Glutamatergic neuron (in vitro differentiated cells): ENCODE measurements around the gene DYNC2LI1. TPM values are rescaled to one million over a fixed set of nuclear protein-coding genes. Genes with fewer than 3 reads are reported as not detected.

ENCODE experiments used
- DNase-seq: peaks from one replicate; pipeline ENCODE4 v3.0.0; 2022
- H3K27ac Mint-ChIP-seq: one replicate; pipeline ENCODE4 v1.8.0; 2020; ENCODE audit warnings: mild to moderate bottlenecking, mixed read lengths, inconsistent platforms; ENCODE audit not compliant: unreplicated experiment
- H3K27me3 Mint-ChIP-seq: one replicate; pipeline ENCODE4 v1.8.0; 2020; ENCODE audit warnings: mild to moderate bottlenecking, moderate library complexity, mixed read lengths, inconsistent platforms; ENCODE audit not compliant: unreplicated experiment
- H3K36me3 Mint-ChIP-seq: one replicate; pipeline ENCODE4 v1.8.0; 2020; ENCODE audit warnings: mild to moderate bottlenecking, mixed read lengths, inconsistent platforms; ENCODE audit not compliant: unreplicated experiment
- H3K4me1 Mint-ChIP-seq: one replicate; pipeline ENCODE4 v1.8.0; 2020; ENCODE audit warnings: mild to moderate bottlenecking, low read depth, mixed read lengths, inconsistent platforms; ENCODE audit not compliant: unreplicated experiment
- H3K4me3 Mint-ChIP-seq: one replicate; pipeline ENCODE4 v1.8.0; 2020; ENCODE audit warnings: mild to moderate bottlenecking, mixed read lengths, inconsistent platforms; ENCODE audit not compliant: unreplicated experiment
- H3K9me3 Mint-ChIP-seq: one replicate; pipeline ENCODE4 v1.8.0; 2020; ENCODE audit warnings: mild to moderate bottlenecking, moderate library complexity, mixed read lengths, inconsistent platforms; ENCODE audit not compliant: unreplicated experiment
- CTCF ChIP-seq: fragments of 200-600 bp; sonication (generic); IDR thresholded peaks from one replicate; pipeline ENCODE4 v1.5.0; 2021; ENCODE audit not compliant: partially characterized antibody, unreplicated experiment
- total RNA-seq: library from RNA; stranded (reverse); fragmentation: NEBNext Ultra II Directional; extraction: Animal tissue kit (Norgen Biotek cat#: 25700); gene quantifications from one replicate; pipeline ENCODE4 v1.2.1, GENCODE V29; 2021; ENCODE audit not compliant: unreplicated experiment

DYNC2LI1 gene
- total RNA-seq, 1 donor from 2014 or later = 11.9 TPM

- no peak for TF ChIP-seq CTCF
- H3K27ac Mint-ChIP-seq = no peak overlapping the region
- H3K9me3 Mint-ChIP-seq = no peaks in the 10 kb centered on the region
- no peak overlapping the region for H3K4me3 Mint-ChIP-seq
- peaks cover 3% of the 10 kb centered on the region for H3K27me3 Mint-ChIP-seq
- H3K36me3 Mint-ChIP-seq = no peaks in the 10 kb centered on the region
- no peak for DNase-seq
- peaks cover 19% of the 10 kb centered on the region for H3K4me1 Mint-ChIP-seq
Measured at GRCh38 chr2:43751476-43751990, 22.3 kb upstream of the DYNC2LI1 start.

DNA sequence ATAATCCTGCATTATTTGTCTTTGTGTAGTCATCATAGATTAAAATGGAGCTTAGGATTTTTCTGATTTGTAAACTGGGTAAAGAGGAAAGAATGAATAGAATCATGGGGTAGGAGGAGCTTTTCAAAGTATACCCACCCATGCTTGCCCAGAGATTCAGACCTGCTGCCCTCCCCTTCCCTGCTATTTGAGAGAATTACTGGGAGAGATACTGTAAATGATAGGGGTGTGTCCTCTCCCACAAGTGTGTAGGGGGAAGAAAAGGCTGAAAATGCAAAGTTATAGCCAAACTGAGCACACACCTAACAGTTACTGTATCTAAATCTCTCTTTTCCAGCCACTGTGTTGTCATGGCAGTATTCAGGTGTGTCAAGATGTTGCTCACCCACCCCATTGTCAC lies 21.5 kb upstream of the DYNC2LI1 start:
- H3K4me1 Mint-ChIP-seq = peaks cover 19% of the 10 kb centered on the region
- no peak overlapping the region for H3K27ac Mint-ChIP-seq
- no peak overlapping the region for H3K4me3 Mint-ChIP-seq
- DNase-seq = no peak
- no peak for TF ChIP-seq CTCF
- H3K9me3 Mint-ChIP-seq = no peaks in the 10 kb centered on the region
- peaks cover 3% of the 10 kb centered on the region for H3K27me3 Mint-ChIP-seq
- no peaks in the 10 kb centered on the region for H3K36me3 Mint-ChIP-seq

- Mint-ChIP-seq H3K27ac (no peak overlapping the region), H3K27me3 (peaks cover 3% of the 10 kb centered on the region), H3K36me3 (no peaks in the 10 kb centered on the region), H3K4me3 (no peak overlapping the region), H3K4me1 (peaks cover 27% of the 10 kb centered on the region), H3K9me3 (no peaks in the 10 kb centered on the region)
- TF ChIP-seq CTCF = no peak
- DNase-seq = peak; percentile 38
Measured at GRCh38 chr2:43754180-43754579, 19.7 kb upstream of the DYNC2LI1 start.

DNA sequence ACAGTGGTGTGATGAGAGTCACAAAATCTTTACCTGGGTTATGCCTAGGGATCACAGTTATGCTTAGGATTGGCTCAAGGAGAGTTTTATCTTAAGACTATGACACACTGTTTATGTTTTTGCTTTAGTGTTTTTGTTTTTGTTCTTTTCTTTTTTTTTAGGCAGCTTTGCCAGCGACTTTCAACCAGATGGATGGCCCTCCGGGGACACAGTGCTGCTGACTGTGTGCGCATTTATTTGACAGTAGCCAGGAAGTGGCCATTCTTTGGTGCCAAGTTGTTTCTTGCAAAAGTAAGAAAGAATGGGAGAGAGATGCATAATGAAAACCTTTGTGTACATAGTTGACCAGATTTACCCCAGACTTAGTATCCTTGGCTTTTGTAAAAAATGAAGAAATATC lies 15.1 kb upstream of the DYNC2LI1 start:
- H3K4me3 Mint-ChIP-seq = no peak overlapping the region
- peaks cover 3% of the 10 kb centered on the region for H3K27me3 Mint-ChIP-seq
- peaks cover 25% of the 10 kb centered on the region for H3K4me1 Mint-ChIP-seq
- H3K9me3 Mint-ChIP-seq = no peaks in the 10 kb centered on the region
- no peak for DNase-seq
- no peaks in the 10 kb centered on the region for H3K36me3 Mint-ChIP-seq
- H3K27ac Mint-ChIP-seq = peak overlapping the region; percentile 5
- no peak for TF ChIP-seq CTCF

- no peaks in the 10 kb centered on the region for H3K36me3 Mint-ChIP-seq
- no peak for TF ChIP-seq CTCF
- H3K4me3 Mint-ChIP-seq = no peak overlapping the region
- H3K27me3 Mint-ChIP-seq = peaks cover 3% of the 10 kb centered on the region
- no peak for DNase-seq
- H3K27ac Mint-ChIP-seq = peak overlapping the region; percentile 19
- no peaks in the 10 kb centered on the region for H3K9me3 Mint-ChIP-seq
- peaks cover 21% of the 10 kb centered on the region for H3K4me1 Mint-ChIP-seq
Measured at GRCh38 chr2:43759195-43759594, 14.6 kb upstream of the DYNC2LI1 start.
